GM18858 (cell line): Measurements from ENCODE around the gene PRORP.
A peak's percentile ranks its signal among the peaks of the same experiment; 100 is the strongest.
"Not testable (repeated sequence)": the region's sequence is repeated elsewhere in the genome, so short reads cannot be mapped to it uniquely, and the experiment has no call there.

Experiments used
- ATAC-seq: cut with Tn5 transposase; IDR thresholded peaks from one replicate; pipeline ENCODE4 v1.9.1; 2021; ENCODE audit not compliant: unreplicated experiment

The PRORP gene

DNA sequence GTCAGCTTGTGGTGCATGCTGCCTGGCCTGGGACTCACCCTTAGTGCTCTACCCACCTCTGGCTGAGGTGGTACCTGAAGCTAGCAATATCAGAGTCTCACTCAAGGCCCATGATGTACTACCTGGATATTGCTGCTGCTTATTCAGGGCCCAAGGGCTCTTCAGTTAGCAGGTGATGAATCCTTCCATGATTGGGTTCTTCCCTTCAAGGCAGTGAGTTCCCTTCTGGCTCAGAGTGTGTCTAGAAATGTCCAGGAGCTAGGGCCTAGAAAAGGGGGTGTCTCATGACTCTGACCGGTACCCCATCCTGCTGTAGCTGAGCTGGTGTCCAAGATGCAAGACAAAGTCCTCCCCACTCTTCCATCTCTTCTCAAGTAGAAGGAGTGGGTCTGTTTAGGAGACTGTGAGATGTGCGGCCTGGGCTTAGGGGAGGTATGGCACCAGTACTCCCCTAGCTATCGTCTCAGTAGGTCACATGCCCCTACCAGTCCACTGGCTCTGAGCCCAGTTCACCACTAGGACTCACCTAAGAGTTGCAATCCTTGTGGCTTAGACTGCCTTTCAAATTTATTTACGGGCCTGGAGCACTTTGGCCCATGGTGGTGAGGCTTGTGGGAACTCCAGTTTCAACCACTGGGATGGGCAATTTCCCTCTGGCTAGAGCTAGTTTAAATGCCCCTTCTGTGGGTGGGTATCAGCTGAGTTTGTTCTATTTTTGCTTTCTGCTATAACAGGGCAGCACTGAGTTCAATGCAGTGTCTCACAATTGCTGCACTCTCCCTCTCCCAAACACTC, 12.2 kb downstream of the PRORP start:
- ATAC-seq: no peak

DNA sequence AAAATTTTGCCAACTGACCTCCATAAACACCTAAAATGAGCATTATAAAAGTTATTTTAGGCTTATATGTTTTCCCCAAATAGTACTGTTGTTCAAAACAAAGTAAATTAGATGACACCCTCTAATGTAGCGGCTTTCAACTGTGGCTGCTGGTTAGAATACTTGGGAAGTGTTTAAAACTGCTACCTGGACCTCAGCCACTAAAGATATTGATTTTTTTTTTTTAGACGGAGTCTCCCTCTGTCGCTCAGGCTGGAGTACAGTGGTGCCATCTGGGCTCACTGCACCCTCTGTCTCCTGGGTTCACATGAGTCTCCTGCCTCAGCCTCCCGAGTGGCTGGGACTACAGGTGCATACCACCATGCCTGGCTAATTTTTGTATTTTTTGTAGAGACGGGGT, 16.2 kb downstream of the PRORP start:
- ATAC-seq: no peak

DNA sequence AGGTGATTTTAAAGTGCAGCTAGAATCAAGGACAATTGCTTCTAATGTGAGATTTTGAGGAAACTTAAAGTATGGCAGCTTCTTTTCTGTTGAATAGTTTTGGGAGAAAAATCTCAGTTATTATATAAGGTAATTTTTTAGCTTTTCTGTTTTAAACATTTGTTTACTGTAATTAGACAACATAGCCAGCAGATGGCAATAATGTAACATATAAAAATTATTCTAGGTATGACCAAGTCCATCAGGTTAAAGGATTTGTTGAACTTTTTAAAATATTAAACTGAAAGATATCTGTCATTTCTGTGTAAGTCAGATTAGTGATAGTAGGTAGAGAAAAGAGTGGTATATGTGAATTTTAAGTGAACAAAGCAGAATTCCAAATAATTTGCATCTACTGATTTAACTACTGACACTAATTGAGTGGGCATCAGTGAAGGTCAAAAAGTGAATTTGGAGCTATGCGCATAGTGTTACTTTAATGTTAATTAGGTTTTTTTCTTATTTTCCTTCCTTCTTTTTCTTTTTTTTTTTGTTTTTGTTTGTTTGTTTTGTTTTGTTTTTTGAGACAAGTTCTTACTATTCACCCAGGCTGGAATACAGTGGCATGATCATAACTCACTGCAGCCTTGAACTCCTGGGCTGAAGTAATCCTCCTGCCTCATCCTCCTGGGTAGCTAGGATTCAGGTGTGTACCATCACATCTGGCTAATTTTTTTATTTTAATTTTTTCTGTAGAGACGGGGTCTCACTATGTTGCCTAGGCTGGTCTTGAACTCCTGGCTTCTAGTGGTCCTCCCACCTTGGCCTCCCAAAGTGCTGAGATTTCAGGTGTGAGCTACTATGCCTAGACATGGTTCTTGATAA, 18.6 kb downstream of the PRORP start:
- ATAC-seq: no peak

DNA sequence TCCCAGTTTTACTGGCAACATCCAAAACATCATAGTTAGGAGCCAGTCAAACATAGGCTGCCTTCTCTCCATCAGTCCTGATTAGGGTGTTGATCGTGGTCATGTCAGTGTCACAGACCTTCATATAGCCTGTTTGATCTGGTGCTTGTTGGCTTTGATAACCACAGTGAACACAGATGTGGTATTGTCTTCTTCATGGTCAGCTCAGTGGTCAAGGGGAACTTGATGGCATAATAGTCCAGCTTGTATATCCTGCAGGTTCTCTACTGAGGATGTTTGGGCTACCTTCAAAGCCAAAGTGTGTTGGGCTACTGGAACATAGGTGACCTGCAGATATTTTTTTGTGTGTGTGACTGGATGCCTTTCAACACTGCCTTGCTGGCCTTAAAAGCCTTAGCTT, 21.7 kb downstream of the PRORP start:
- no peak for ATAC-seq

DNA sequence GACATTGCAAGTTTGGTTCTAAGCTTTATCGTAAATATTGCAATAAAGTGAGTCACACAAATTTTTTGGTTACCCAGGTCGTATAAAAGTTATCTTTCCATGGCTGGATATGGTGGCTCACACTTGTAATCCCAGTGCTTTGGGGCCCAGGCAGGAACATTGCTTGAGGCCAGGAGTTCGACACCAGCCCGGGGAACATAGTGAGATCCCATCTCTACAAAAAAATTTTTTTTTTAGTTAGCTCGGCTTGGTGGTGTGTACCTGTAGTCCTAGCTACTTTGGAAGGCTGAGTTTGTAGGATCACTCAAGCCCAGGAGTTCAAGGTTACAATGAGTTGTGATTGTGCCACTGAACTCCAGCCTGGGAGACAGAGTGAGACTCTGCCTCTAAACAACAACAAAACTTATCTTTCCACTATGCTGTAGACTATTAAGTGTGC, 24.4 kb downstream of the PRORP start:
- no peak for ATAC-seq

DNA sequence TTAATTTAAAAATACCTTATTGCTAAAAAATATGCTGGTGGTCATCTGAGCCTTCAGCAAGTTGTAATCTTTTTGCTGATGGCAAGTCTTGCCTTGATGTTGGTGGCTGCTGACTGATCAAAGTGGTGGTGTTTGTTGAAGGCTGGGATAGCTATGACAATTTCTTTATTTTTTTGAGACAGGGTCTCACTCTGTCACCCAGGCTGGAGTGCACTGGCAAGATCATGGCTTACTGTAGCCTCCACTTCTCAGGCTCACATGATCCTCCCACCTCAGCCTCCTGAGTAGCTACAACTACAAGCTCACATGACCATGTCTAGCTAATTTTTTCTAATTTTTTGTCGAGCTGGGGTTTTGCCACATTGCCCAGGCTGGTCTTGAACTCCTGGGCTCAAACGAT, 24.8 kb downstream of the PRORP start:
- no peak for ATAC-seq

DNA sequence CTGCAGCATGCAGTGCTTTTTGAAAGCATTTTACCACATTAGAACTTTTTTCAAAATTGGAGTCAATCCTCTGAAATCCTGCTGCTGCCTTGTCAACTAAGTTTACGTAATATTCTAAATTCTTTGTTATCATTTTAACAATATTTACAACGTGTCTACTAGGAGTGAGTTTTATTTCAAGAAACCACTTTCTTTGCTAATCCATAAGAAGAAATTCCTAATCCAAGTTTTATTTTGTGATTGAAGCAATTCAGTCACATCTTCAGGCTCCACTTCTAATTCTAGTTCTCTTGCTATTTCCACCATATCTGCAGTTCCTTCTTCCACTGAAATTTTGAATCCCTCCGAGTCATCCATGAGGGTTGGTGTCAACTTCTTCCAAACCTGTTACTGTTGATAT, 25.4 kb downstream of the PRORP start:
- ATAC-seq: no peak

DNA sequence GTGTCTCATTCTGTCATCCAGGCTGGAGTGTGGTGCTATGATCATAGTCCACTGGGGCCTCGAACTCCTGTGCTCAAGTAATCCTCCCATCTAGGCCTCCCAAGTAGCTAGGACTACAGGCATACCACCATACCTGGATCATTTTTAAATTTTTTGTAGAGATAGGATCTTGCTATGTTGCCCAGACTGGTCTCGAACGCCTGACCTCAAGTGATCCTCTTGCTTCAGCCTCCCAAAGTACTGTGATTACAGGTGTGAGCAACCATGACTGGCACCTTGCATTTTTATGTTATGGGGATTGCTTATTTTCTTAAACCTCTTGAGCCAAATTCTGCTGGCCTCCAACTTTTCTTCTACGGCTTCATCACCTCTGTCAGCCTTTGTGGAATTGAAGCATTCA, 26.9 kb downstream of the PRORP start:
- no peak for ATAC-seq

DNA sequence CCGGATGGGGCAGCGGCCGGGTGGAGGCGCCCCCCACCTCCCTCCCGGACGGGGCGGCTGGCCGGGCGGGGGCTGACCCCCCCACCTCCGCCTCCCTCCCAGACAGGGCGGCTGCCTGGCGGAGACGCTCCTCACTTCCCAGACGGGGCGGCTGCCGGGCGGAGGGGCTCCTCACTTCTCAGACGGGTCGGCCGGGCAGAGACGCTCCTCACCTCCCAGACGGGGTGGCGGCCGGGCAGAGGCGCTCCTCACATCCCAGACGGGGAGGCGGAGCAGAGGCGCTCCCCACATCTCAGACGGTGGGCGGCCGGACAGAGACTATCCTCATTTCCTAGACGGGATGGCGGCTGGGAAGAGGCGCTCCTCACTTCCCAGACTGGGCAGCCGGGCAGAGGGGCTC, 30.2 kb downstream of the PRORP start:
- not testable (repeated sequence) for ATAC-seq

DNA sequence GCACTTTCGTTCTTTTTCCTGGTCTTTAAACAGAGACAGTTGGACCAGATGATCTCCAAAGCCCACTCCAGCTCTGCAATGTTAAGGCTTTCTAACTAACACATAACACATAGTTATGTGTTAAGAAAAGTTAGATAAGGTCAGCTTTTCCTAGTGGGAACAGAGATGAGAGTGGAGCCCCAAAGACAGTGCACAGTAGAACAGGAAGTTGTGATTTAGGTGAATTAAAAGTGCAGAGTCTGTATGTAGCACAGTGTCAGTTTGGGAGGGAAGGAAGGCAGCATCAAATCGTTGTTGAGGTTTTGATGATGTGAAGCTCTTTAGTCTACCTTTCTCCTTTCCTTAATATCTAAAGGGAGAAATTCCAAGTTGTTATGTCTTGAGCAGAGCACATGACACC, 31.7 kb downstream of the PRORP start:
- no peak for ATAC-seq

DNA sequence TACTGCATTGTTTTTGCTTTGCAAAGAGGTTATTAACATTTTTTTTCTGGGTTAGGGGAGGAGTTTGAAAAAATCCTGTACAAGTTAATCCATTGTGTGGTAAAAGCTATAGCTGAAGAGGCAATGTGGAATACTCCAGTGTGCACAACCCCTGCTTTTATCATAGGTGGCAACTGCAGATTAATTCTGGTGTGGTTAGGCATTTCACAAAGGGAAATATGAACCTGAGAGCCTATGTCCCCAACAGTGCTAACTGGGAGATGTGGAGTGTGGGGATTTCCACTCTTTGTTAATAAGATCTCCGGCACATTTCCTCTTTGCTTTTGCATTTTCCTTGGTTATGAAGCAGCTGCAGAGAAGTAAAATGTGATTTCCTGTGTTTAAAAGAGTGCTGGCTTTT, 33.6 kb downstream of the PRORP start:
- no peak for ATAC-seq

DNA sequence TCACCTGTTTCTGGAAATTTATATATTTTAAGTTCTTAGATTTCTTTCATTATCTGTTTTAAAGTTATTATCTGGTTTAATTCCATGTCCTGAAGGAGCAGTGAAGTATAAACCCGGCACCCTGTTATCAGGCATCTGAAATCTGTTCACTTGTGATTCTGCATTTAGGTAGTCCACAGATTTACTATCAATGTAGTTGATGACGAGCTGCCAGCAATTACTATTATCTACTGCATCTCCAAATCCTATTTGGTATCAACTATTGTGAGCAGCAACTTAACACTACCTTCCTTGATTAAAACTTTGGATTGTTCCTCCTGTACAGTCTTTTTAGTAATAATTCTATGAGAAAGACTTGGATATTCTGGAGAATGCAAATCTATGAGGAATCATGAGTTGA, 36.1 kb downstream of the PRORP start:
- ATAC-seq: no peak

DNA sequence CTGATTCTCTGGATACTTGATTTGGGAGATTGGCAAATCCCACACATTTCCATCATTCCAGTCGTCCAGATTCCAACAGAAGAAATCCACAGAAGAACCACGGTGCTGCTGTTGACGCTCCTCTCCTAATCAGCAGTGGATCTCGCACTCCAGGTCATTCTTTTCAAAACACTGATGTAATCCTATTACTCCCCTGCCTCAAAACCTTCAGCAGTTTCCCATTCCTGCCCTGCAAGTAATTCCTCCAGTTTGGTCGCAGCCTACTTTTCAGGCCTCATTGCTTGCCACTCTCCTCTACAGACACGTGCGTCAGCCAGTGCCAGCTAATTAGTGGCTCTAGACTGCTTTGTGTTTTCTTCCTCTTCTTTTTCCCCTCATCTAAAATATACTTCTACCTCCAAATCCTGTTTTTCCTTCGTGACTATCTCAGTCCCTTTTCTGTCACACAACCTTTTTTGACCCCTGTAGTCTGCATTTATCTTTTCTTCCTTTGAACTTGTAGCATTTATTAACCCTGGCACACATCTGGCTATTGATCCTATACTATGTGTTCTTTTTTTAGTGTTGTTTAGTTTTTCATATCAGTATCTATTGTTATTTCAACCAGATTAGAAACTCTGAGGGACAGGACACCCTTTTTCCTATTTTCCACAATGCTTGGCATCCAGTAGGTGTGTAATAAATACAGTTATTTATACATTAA, 36.8 kb downstream of the PRORP start:
- ATAC-seq: no peak

DNA sequence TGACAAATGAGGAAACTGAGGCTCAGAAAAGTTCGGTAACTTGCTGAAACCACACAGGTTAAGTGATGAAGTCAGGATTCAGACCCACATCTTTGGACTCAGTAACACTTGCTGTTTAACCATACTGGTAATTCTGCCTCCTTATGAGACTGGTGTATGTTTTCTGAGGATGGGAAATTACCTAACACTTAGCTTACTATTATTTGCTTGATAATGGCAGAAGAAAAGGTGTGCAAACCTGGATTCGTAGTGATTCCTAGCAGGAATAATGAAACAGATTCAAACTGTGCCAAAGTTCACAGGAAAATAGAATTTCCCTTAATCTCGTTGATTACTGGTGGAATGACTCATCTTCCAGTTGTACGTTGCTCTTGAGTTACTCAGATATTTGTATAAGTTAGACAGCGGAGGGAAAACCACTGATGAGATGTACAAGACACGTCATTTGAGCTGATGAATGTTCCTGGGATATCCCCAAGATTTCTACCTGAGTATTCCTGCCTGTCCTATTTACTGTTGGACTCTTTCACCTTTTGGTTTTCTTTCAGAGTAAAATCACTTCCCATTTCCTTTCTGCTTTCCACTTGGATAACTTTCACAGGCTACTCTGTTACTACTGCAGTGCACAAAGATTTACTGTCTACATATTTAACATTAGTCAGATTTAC, 37.5 kb downstream of the PRORP start:
- no peak for ATAC-seq

DNA sequence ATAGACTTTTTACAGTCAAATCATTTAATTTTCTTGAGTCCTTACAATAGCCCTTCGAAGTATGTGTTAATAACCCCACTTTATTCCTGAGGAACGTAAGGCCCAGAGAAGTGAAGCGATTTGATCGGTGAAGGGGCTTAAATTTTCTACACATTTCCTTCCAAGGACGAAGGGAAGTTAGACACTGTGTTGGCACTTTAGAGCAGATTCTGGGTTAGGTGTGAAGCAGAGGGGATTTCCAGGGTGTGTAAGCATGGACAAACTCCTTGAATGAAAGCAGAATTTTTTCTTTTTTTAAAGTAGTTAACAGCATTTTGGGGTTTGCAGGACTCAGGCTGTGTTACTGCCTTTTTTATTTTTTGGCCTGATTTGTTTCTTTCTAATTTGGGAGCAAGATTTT, 38.9 kb downstream of the PRORP start:
- peak; percentile 49 for ATAC-seq

DNA sequence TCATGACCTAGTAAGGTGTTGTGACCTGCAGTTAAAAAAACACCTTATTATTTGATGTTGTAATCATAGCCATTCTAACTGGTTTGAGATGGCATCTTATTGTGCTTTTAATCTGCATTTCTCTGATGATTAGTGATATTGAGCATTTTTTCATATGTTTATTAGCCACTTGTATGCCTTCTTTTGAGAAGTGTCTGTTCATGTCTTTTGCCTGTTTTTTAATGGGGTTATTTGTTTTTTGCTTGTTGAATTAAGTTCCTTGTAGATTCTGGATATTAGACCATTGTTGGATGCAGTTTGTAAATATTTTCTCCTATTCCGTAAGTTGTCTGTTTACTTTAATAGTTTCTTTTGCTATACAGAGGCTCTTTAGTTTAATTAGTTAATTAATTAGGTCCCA, 41.0 kb downstream of the PRORP start:
- no peak for ATAC-seq

DNA sequence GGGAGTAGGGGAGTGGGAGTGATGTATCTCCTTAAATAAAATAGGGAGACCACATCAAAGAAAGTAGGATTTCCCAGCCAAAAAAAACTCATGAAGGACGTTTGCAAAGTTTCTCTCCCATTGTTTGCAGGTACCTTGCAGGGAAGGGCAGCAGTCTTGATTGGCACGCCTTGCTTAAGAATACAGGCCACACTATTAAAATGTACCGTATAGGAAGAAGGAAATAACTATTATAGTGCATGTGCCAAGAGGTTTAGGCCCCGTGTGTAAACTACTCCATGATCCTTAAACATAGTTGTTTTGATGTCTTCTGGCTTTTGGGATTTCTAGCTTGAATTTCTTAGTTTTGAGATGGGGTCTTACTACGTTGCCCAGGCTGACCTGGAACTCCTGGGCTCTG, 42.5 kb downstream of the PRORP start:
- ATAC-seq: no peak

DNA sequence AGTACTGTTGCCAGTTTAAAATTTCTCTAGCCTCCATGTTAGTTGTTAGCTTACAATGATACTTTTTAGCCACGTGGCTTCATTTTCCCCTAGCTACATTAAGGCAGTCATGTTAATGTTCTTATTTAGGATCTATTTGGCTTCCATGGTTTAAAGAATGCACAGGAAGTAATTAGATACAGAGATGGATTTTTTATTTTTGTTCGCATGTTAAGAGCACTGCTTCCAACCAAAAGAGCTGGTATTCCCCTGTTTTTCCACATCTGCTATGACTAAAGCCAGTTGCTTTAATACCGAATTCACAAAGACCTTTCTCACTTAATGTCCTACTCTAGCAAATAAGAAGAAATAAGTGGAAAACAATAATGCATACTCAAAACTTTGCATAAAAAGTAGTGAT, 45.1 kb downstream of the PRORP start:
- no peak for ATAC-seq
